ENCODE results near the gene MYO18B. TPM values are rescaled to one million over a fixed set of nuclear protein-coding genes. Genes with fewer than 3 reads are reported as not detected.
A peak's percentile ranks its signal among the peaks of the same experiment; 100 is the strongest.
"Not testable (repeated sequence)": the region's sequence is repeated elsewhere in the genome, so short reads cannot be mapped to it uniquely, and the experiment has no call there.

MYO18B gene
- total RNA-seq, 1 donor from 2014 or later = 0.49 TPM

GRCh38 chr22:25702040-25702439 lies 39.9 kb upstream of the MYO18B start:
- no peak for DNase-seq
- peak overlapping the region; percentile 69 for H3K4me3 Mint-ChIP-seq
- peaks cover 47% of the 10 kb centered on the region for H3K4me1 Mint-ChIP-seq
- intact Hi-C loops (cut with micrococcal nuclease) = loop anchor here (1.0 to 5.0 kb wide), 7 partner anchors 35 to 255 kb away; no protein-coding TSS in a partner anchor
- peak overlapping the region; percentile 61 for H3K27ac Mint-ChIP-seq
- H3K9me3 Mint-ChIP-seq = peaks cover 2% of the 10 kb centered on the region
- H3K27me3 Mint-ChIP-seq = no peaks in the 10 kb centered on the region
- H3K36me3 Mint-ChIP-seq (ENCODE audit: low read depth) = peaks cover 39% of the 10 kb centered on the region

- Mint-ChIP-seq H3K27ac (peak overlapping the region; percentile 86), H3K9me3 (peaks cover 7% of the 10 kb centered on the region), H3K4me1 (peaks cover 50% of the 10 kb centered on the region), H3K4me3 (peak overlapping the region; percentile 79), H3K36me3 (ENCODE audit: low read depth) (peaks cover 40% of the 10 kb centered on the region), H3K27me3 (no peaks in the 10 kb centered on the region)
- peak; percentile 86 for DNase-seq
- intact Hi-C loops (cut with micrococcal nuclease) = loop anchor here (1.0 to 5.0 kb wide), 7 partner anchors 34 to 255 kb away; no protein-coding TSS in a partner anchor
Observed at GRCh38 chr22:25702571-25703167, 39.3 kb upstream of the MYO18B start.

GRCh38 chr22:25704701-25705100 lies 37.3 kb upstream of the MYO18B start:
- Mint-ChIP-seq H3K9me3 (peaks cover 7% of the 10 kb centered on the region), H3K27me3 (no peaks in the 10 kb centered on the region), H3K4me1 (peaks cover 54% of the 10 kb centered on the region), H3K36me3 (ENCODE audit: low read depth) (peaks cover 38% of the 10 kb centered on the region), H3K4me3 (no peak overlapping the region), H3K27ac (no peak overlapping the region)
- intact Hi-C loops (cut with micrococcal nuclease) = loop anchor here (5.0 kb wide), 1 partner anchor 257 kb away; no protein-coding TSS in a partner anchor
- DNase-seq = peak; percentile 47

GRCh38 chr22:25706197-25706596 lies 35.8 kb upstream of the MYO18B start:
- intact Hi-C loops (cut with micrococcal nuclease) = no loop called here
- no peak for DNase-seq
- no peaks in the 10 kb centered on the region for H3K27me3 Mint-ChIP-seq
- H3K9me3 Mint-ChIP-seq = peaks cover 7% of the 10 kb centered on the region
- H3K36me3 Mint-ChIP-seq (ENCODE audit: low read depth) = peaks cover 39% of the 10 kb centered on the region
- no peak overlapping the region for H3K27ac Mint-ChIP-seq
- peaks cover 60% of the 10 kb centered on the region for H3K4me1 Mint-ChIP-seq
- H3K4me3 Mint-ChIP-seq = no peak overlapping the region

- H3K36me3 Mint-ChIP-seq (ENCODE audit: low read depth) = peaks cover 47% of the 10 kb centered on the region
- H3K4me3 Mint-ChIP-seq = peak overlapping the region; percentile 33
- H3K9me3 Mint-ChIP-seq; DNase-seq; intact Hi-C loops (cut with micrococcal nuclease); H3K27me3 Mint-ChIP-seq: not testable (repeated sequence)
- peaks cover 53% of the 10 kb centered on the region for H3K4me1 Mint-ChIP-seq
- peak overlapping the region; percentile 79 for H3K27ac Mint-ChIP-seq
Observed at GRCh38 chr22:25708430-25708829, 33.6 kb upstream of the MYO18B start.

- Mint-ChIP-seq H3K9me3 (peaks cover 7% of the 10 kb centered on the region), H3K4me3 (peak overlapping the region; percentile 57), H3K27ac (peak overlapping the region; percentile 86), H3K27me3 (no peaks in the 10 kb centered on the region), H3K36me3 (ENCODE audit: low read depth) (peaks cover 51% of the 10 kb centered on the region), H3K4me1 (peaks cover 45% of the 10 kb centered on the region)
- intact Hi-C loops (cut with micrococcal nuclease) = no loop called here
- peak; percentile 86 for DNase-seq
Observed at GRCh38 chr22:25709758-25710157, 32.2 kb upstream of the MYO18B start.

- Mint-ChIP-seq H3K36me3 (ENCODE audit: low read depth) (peaks cover 50% of the 10 kb centered on the region), H3K9me3 (peaks cover 7% of the 10 kb centered on the region), H3K4me3 (no peak overlapping the region), H3K4me1 (peaks cover 40% of the 10 kb centered on the region), H3K27me3 (no peaks in the 10 kb centered on the region), H3K27ac (peak overlapping the region; percentile 29)
- no peak for DNase-seq
- intact Hi-C loops (cut with micrococcal nuclease) = no loop called here
Observed at GRCh38 chr22:25710501-25710900, 31.5 kb upstream of the MYO18B start.

GRCh38 chr22:25711491-25711890 lies 30.5 kb upstream of the MYO18B start:
- Mint-ChIP-seq H3K9me3 (peaks cover 7% of the 10 kb centered on the region), H3K27me3 (no peaks in the 10 kb centered on the region), H3K4me3 (no peak overlapping the region), H3K36me3 (ENCODE audit: low read depth) (peaks cover 55% of the 10 kb centered on the region), H3K4me1 (peaks cover 39% of the 10 kb centered on the region), H3K27ac (peak overlapping the region; percentile 52)
- intact Hi-C loops (cut with micrococcal nuclease) = no loop called here
- DNase-seq = no peak

GRCh38 chr22:25712661-25713400 lies 29.2 kb upstream of the MYO18B start:
- H3K4me3 Mint-ChIP-seq = no peak overlapping the region
- no peaks in the 10 kb centered on the region for H3K9me3 Mint-ChIP-seq
- H3K36me3 Mint-ChIP-seq (ENCODE audit: low read depth) = peaks cover 49% of the 10 kb centered on the region
- H3K27me3 Mint-ChIP-seq = no peaks in the 10 kb centered on the region
- peaks cover 33% of the 10 kb centered on the region for H3K4me1 Mint-ChIP-seq
- DNase-seq = no peak
- H3K27ac Mint-ChIP-seq = peak overlapping the region; percentile 41
- intact Hi-C loops (cut with micrococcal nuclease) = no loop called here

- no peak overlapping the region for H3K4me3 Mint-ChIP-seq
- H3K27me3 Mint-ChIP-seq = no peaks in the 10 kb centered on the region
- no peak for DNase-seq
- no peak overlapping the region for H3K27ac Mint-ChIP-seq
- H3K4me1 Mint-ChIP-seq = peaks cover 31% of the 10 kb centered on the region
- no peaks in the 10 kb centered on the region for H3K9me3 Mint-ChIP-seq
- intact Hi-C loops (cut with micrococcal nuclease) = no loop called here
- H3K36me3 Mint-ChIP-seq (ENCODE audit: low read depth) = peaks cover 60% of the 10 kb centered on the region
Observed at GRCh38 chr22:25714070-25714469, 27.9 kb upstream of the MYO18B start.

GRCh38 chr22:25714739-25715138 lies 27.2 kb upstream of the MYO18B start:
- Mint-ChIP-seq H3K27me3 (no peaks in the 10 kb centered on the region), H3K4me3 (no peak overlapping the region), H3K9me3 (no peaks in the 10 kb centered on the region), H3K4me1 (peaks cover 27% of the 10 kb centered on the region), H3K27ac (no peak overlapping the region), H3K36me3 (ENCODE audit: low read depth) (peaks cover 66% of the 10 kb centered on the region)
- no peak for DNase-seq
- intact Hi-C loops (cut with micrococcal nuclease) = loop anchor here (5.0 kb wide), 1 partner anchor 58 kb away; no protein-coding TSS in a partner anchor

- no peak overlapping the region for H3K4me3 Mint-ChIP-seq
- H3K4me1 Mint-ChIP-seq = peaks cover 15% of the 10 kb centered on the region
- DNase-seq = no peak
- no peaks in the 10 kb centered on the region for H3K27me3 Mint-ChIP-seq
- H3K9me3 Mint-ChIP-seq = no peaks in the 10 kb centered on the region
- intact Hi-C loops (cut with micrococcal nuclease) = loop anchor here (5.0 kb wide), 1 partner anchor 56 kb away; no protein-coding TSS in a partner anchor
- H3K27ac Mint-ChIP-seq = no peak overlapping the region
- peaks cover 64% of the 10 kb centered on the region for H3K36me3 Mint-ChIP-seq (ENCODE audit: low read depth)
Observed at GRCh38 chr22:25716637-25717036, 25.4 kb upstream of the MYO18B start.

- Mint-ChIP-seq H3K36me3 (ENCODE audit: low read depth) (peaks cover 67% of the 10 kb centered on the region), H3K9me3 (no peaks in the 10 kb centered on the region), H3K27ac (peak overlapping the region; percentile 32), H3K4me1 (peaks cover 9% of the 10 kb centered on the region), H3K27me3 (no peaks in the 10 kb centered on the region), H3K4me3 (no peak overlapping the region)
- no peak for DNase-seq
- intact Hi-C loops (cut with micrococcal nuclease) = loop anchor here (5.0 kb wide), 1 partner anchor 54 kb away; no protein-coding TSS in a partner anchor
Observed at GRCh38 chr22:25718135-25718840, 23.7 kb upstream of the MYO18B start.

- peaks cover 56% of the 10 kb centered on the region for H3K36me3 Mint-ChIP-seq (ENCODE audit: low read depth)
- H3K4me1 Mint-ChIP-seq = peaks cover 15% of the 10 kb centered on the region
- DNase-seq = no peak
- no peaks in the 10 kb centered on the region for H3K27me3 Mint-ChIP-seq
- H3K27ac Mint-ChIP-seq = no peak overlapping the region
- intact Hi-C loops (cut with micrococcal nuclease) = no loop called here
- no peak overlapping the region for H3K4me3 Mint-ChIP-seq
- no peaks in the 10 kb centered on the region for H3K9me3 Mint-ChIP-seq
Observed at GRCh38 chr22:25722223-25722622, 19.8 kb upstream of the MYO18B start.

All from activated CD4-positive, alpha-beta T cell treated with anti-CD3 and anti-CD28 coated beads, Interleukin-2, amount 10 ng/mL, durations not matched to agents 24 days and 14 days (primary cell).